ENCODE data around the gene ANG.
"Not testable (repeated sequence)": the region's sequence is repeated elsewhere in the genome, so short reads cannot be mapped to it uniquely, and the experiment has no call there.

Gene ANG

GRCh38 chr14:20698934-20699333 is 10.4 kb downstream of the ANG start:
- Histone ChIP-seq H3K4me3 (replicated peaks; ENCODE audit: low read depth, low read length) (no peak overlapping the region), H3K36me3 (ENCODE audit: control insufficient read depth, insufficient read depth, low read length) (no peaks in the 10 kb centered on the region), H3K27me3 (replicated peaks; ENCODE audit: control insufficient read depth, insufficient read depth, low read length) (no peaks in the 10 kb centered on the region; the same call in 1 of the 2 replicates)
- no peak for TF ChIP-seq CTCF (IDR thresholded peaks at IDR 0.05; ENCODE audit: insufficient read depth, low read length, poor library complexity, severe bottlenecking)
- no peak for DNase-seq (ENCODE audit: extremely low read depth, insufficient read length)

- Histone ChIP-seq H3K4me3 (replicated peaks; ENCODE audit: low read depth, low read length) (no peak overlapping the region), H3K36me3 (ENCODE audit: control insufficient read depth, insufficient read depth, low read length) (no peaks in the 10 kb centered on the region), H3K27me3 (replicated peaks; ENCODE audit: control insufficient read depth, insufficient read depth, low read length) (no peaks in the 10 kb centered on the region; the same call in 1 of the 2 replicates)
- no peak for TF ChIP-seq CTCF (IDR thresholded peaks at IDR 0.05; ENCODE audit: insufficient read depth, low read length, poor library complexity, severe bottlenecking)
- DNase-seq (ENCODE audit: extremely low read depth, insufficient read length) = no peak
These were observed 11.4 kb downstream of the ANG start for GRCh38 chr14:20699931-20700330.

- not testable (repeated sequence) for H3K27me3 ChIP-seq (replicated peaks; ENCODE audit: control insufficient read depth, insufficient read depth, low read length); H3K4me3 ChIP-seq (replicated peaks; ENCODE audit: low read depth, low read length); DNase-seq (ENCODE audit: extremely low read depth, insufficient read length); H3K36me3 ChIP-seq (ENCODE audit: control insufficient read depth, insufficient read depth, low read length)
These were observed 12.4 kb downstream of the ANG start for GRCh38 chr14:20700965-20701364.

- DNase-seq (ENCODE audit: extremely low read depth, insufficient read length) = no peak
- no peaks in the 10 kb centered on the region for H3K27me3 ChIP-seq (replicated peaks; ENCODE audit: control insufficient read depth, insufficient read depth, low read length)
- TF ChIP-seq CTCF (IDR thresholded peaks at IDR 0.05; ENCODE audit: insufficient read depth, low read length, poor library complexity, severe bottlenecking) = no peak
- H3K36me3 ChIP-seq (ENCODE audit: control insufficient read depth, insufficient read depth, low read length) = no peaks in the 10 kb centered on the region
- H3K4me3 ChIP-seq (replicated peaks; ENCODE audit: low read depth, low read length) = no peak overlapping the region
These were observed 18.2 kb downstream of the ANG start for GRCh38 chr14:20706657-20707355.

- no peaks in the 10 kb centered on the region for H3K27me3 ChIP-seq (replicated peaks; ENCODE audit: control insufficient read depth, insufficient read depth, low read length)
- no peak for TF ChIP-seq CTCF (IDR thresholded peaks at IDR 0.05; ENCODE audit: insufficient read depth, low read length, poor library complexity, severe bottlenecking)
- DNase-seq (ENCODE audit: extremely low read depth, insufficient read length) = no peak
- no peaks in the 10 kb centered on the region for H3K36me3 ChIP-seq (ENCODE audit: control insufficient read depth, insufficient read depth, low read length)
- no peak overlapping the region for H3K4me3 ChIP-seq (replicated peaks; ENCODE audit: low read depth, low read length)
These were observed 19.1 kb downstream of the ANG start for GRCh38 chr14:20707622-20708021.

- TF ChIP-seq CTCF (IDR thresholded peaks at IDR 0.05; ENCODE audit: insufficient read depth, low read length, poor library complexity, severe bottlenecking) = no peak
- H3K36me3 ChIP-seq (ENCODE audit: control insufficient read depth, insufficient read depth, low read length) = no peaks in the 10 kb centered on the region
- no peaks in the 10 kb centered on the region for H3K27me3 ChIP-seq (replicated peaks; ENCODE audit: control insufficient read depth, insufficient read depth, low read length)
- no peak for DNase-seq (ENCODE audit: extremely low read depth, insufficient read length)
- no peak overlapping the region for H3K4me3 ChIP-seq (replicated peaks; ENCODE audit: low read depth, low read length)
These were observed 22.7 kb downstream of the ANG start for GRCh38 chr14:20711261-20711660.

Data from GM06990 (cell line).